ENCODE data around the gene ZFP64.

Gene ZFP64

GRCh38 chr20:52152416-52152815 lies 39.2 kb downstream of the ZFP64 start:
- no peaks in the 10 kb centered on the region for H4K20me1 ChIP-seq (ENCODE audit: control insufficient read depth, insufficient read depth, low read depth, low read length)
- no peak overlapping the region for H3K27ac ChIP-seq (ENCODE audit: low read depth, low read length)
- no peak overlapping the region for H3K4me2 ChIP-seq (ENCODE audit: low read length)
- H3K27me3 ChIP-seq (ENCODE audit: control insufficient read depth, low read length), result no peaks in the 10 kb centered on the region
- no peaks in the 10 kb centered on the region for H3K9me2 ChIP-seq (replicated peaks; ENCODE audit: control insufficient read depth, low read length)
- no peak for TF ChIP-seq EZH2phosphoT487 (IDR thresholded peaks at IDR 0.05; ENCODE audit: borderline replicate concordance, low read length)
- TF ChIP-seq, protein P1, sequence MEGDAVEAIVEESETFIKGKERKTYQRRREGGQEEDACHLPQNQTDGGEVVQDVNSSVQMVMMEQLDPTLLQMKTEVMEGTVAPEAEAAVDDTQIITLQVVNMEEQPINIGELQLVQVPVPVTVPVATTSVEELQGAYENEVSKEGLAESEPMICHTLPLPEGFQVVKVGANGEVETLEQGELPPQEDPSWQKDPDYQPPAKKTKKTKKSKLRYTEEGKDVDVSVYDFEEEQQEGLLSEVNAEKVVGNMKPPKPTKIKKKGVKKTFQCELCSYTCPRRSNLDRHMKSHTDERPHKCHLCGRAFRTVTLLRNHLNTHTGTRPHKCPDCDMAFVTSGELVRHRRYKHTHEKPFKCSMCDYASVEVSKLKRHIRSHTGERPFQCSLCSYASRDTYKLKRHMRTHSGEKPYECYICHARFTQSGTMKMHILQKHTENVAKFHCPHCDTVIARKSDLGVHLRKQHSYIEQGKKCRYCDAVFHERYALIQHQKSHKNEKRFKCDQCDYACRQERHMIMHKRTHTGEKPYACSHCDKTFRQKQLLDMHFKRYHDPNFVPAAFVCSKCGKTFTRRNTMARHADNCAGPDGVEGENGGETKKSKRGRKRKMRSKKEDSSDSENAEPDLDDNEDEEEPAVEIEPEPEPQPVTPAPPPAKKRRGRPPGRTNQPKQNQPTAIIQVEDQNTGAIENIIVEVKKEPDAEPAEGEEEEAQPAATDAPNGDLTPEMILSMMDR (IDR thresholded peaks at IDR 0.05; ENCODE audit: low read depth, low read length, poor library complexity, severe bottlenecking), result no peak
- H3F3A ChIP-seq (ENCODE audit: control insufficient read depth, insufficient read depth), result no peaks in the 10 kb centered on the region
- H3K4me3 ChIP-seq (ENCODE audit: low read length), result no peak overlapping the region
- H3K9me3 ChIP-seq (ENCODE audit: control insufficient read depth, insufficient read depth, low read length), result no peaks in the 10 kb centered on the region
- no peaks in the 10 kb centered on the region for H3K79me2 ChIP-seq (ENCODE audit: control insufficient read depth, low read length)
- no peaks in the 10 kb centered on the region; the same call in 1 of the 2 replicates for H3K36me3 ChIP-seq (ENCODE audit: control insufficient read depth, low read length)
- H3K4me1 ChIP-seq (ENCODE audit: control insufficient read depth, low read length), result no peaks in the 10 kb centered on the region

GRCh38 chr20:52150440-52151258 lies 40.9 kb downstream of the ZFP64 start:
- no peaks in the 10 kb centered on the region for H3F3A ChIP-seq (ENCODE audit: control insufficient read depth, insufficient read depth)
- H3K36me3 ChIP-seq (ENCODE audit: control insufficient read depth, low read length), result no peaks in the 10 kb centered on the region; the same call in 1 of the 2 replicates
- no peaks in the 10 kb centered on the region for H3K9me3 ChIP-seq (ENCODE audit: control insufficient read depth, insufficient read depth, low read length)
- H3K4me3 ChIP-seq (ENCODE audit: low read length), result no peak overlapping the region
- H3K27ac ChIP-seq (ENCODE audit: low read depth, low read length), result no peak overlapping the region
- no peaks in the 10 kb centered on the region for H3K9me2 ChIP-seq (replicated peaks; ENCODE audit: control insufficient read depth, low read length)
- TF ChIP-seq, protein P1 (IDR thresholded peaks at IDR 0.05; ENCODE audit: low read depth, low read length, poor library complexity, severe bottlenecking), result peak; percentile 76
- no peak for TF ChIP-seq EZH2phosphoT487 (IDR thresholded peaks at IDR 0.05; ENCODE audit: borderline replicate concordance, low read length)
- H3K4me1 ChIP-seq (ENCODE audit: control insufficient read depth, low read length), result no peaks in the 10 kb centered on the region
- no peaks in the 10 kb centered on the region for H4K20me1 ChIP-seq (ENCODE audit: control insufficient read depth, insufficient read depth, low read depth, low read length)
- H3K79me2 ChIP-seq (ENCODE audit: control insufficient read depth, low read length), result no peaks in the 10 kb centered on the region
- H3K4me2 ChIP-seq (ENCODE audit: low read length), result no peak overlapping the region
- no peaks in the 10 kb centered on the region for H3K27me3 ChIP-seq (ENCODE audit: control insufficient read depth, low read length)

DNA sequence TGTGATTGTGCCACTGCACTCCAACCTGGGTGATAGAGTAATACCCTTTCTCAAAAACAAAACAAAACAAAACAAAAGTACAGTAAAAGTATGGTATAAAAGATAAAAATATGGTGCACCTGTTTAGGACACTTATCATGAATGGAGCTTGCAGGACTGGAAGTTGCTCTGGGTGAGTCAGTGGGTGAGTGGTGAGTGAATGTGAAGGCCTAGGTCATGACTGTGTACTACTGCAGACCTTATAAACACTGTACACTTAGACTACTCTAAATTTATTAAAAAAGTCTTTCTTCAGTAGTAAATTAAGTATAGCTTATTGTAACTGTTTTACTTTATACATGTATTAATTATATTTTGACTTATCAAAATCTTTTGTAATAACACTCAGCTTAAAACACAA lies 46.0 kb downstream of the ZFP64 start:
- H3K4me2 ChIP-seq (ENCODE audit: low read length), result no peak overlapping the region
- no peaks in the 10 kb centered on the region for H3K9me2 ChIP-seq (replicated peaks; ENCODE audit: control insufficient read depth, low read length)
- H3K36me3 ChIP-seq (ENCODE audit: control insufficient read depth, low read length), result no peaks in the 10 kb centered on the region
- H3K79me2 ChIP-seq (ENCODE audit: control insufficient read depth, low read length), result no peaks in the 10 kb centered on the region
- no peaks in the 10 kb centered on the region for H3K9me3 ChIP-seq (ENCODE audit: control insufficient read depth, insufficient read depth, low read length)
- TF ChIP-seq, protein P1 (IDR thresholded peaks at IDR 0.05; ENCODE audit: low read depth, low read length, poor library complexity, severe bottlenecking), result no peak
- no peak for TF ChIP-seq EZH2phosphoT487 (IDR thresholded peaks at IDR 0.05; ENCODE audit: borderline replicate concordance, low read length)
- no peak overlapping the region for H3K27ac ChIP-seq (ENCODE audit: low read depth, low read length)
- H3K4me1 ChIP-seq (ENCODE audit: control insufficient read depth, low read length), result no peaks in the 10 kb centered on the region
- no peak overlapping the region for H3K4me3 ChIP-seq (ENCODE audit: low read length)
- H3K27me3 ChIP-seq (ENCODE audit: control insufficient read depth, low read length), result no peaks in the 10 kb centered on the region
- no peaks in the 10 kb centered on the region for H3F3A ChIP-seq (ENCODE audit: control insufficient read depth, insufficient read depth)
- no peaks in the 10 kb centered on the region for H4K20me1 ChIP-seq (ENCODE audit: control insufficient read depth, insufficient read depth, low read depth, low read length)
